Stimulated activated CD4-positive, alpha-beta T cell treated with anti-CD3 and anti-CD28 coated beads, Interleukin-2, amount 100 ng/mL, for 24 hours (primary cell): ENCODE results near the gene SLC25A31.

Experiments
- DNase-seq, 2 donors: peaks; one replicate each; pipeline ENCODE4 v3.0.0-alpha.2; 2020

Gene SLC25A31

DNA sequence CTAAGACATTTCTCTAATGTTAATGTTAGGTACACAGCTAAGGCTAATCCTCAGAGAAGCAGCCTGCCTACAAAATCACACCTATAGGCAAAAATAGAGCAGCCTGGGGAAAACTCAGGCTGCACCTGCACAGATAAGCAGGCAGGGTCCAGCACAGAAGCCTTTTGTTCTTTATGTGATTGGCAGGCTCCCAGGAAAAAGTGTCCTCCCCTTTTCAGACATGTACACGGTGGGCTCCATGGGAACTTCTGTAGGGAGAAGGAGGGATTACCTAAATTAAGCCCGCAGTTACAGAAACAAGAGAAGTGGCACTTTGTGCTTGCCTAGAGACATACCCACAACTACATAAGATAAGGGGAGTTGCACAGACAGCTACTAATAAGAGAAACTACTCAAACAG is 47.9 kb downstream of the SLC25A31 start:
- no peak for DNase-seq

- DNase-seq, result no peak
These were observed 50.4 kb downstream of the SLC25A31 start for GRCh38 chr4:127780598-127780997.

GRCh38 chr4:127781300-127782024 is 51.3 kb downstream of the SLC25A31 start:
- DNase-seq, result no peak

DNA sequence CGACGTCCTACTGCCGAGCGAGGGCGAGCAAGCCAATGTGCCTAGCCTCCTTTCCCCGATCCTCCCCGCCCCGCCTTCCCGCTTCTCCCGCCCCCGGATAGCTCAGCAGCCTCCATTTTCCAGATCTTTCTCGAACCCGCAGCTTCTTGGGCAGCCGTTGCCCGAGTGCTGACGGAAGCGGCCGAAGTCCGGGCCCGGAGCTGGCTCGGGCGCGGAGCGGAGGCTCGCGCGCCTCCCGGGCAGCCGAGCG is 51.8 kb downstream of the SLC25A31 start:
- peak in 1 of 2 donors; percentile 51 for DNase-seq

DNA sequence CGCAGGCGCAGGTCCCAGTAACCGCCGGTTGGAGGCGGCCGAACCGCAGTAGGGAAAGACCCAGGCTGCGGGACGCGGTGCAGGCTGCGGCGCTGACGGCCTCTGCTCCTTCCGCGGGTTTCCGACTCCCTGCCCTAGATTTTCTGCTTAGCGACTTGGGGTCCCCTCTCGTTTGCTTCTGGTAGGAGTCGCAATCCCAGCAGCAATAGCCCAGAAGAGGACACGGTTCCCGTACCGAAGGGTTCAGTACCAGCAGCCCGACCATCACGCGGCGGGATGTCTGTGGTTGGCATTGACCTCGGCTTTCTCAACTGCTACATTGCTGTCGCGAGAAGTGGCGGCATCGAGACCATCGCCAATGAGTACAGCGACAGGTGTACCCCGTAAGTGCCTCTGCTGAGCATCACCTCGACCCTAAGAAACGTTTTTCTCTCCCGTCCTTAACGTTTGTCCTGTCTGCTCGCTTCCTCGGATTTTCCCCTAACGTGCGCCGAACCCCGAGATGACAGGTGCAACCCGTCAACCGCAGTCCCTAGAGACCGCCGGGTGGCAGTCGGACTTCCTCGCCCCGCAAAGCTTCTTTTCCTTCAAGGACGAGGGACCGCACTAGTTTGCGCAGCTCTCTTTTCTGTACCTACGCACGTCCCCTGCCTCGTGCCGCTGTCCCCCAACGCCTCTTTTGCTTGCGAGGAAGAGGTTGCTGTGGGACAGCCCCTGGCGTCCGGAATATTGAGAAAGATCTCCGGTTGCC is 52.2 kb downstream of the SLC25A31 start, which contains the start of gene HSPA4L:
Gene HSPA4L, plus strand, starts transcription at position 48 of the 751 bp plus-strand sequence. Its CDS starts 229 bp downstream, at position 277.
- DNase-seq, result peak; percentile 19 to 74

GRCh38 chr4:127783026-127783769 is 53.0 kb downstream of the SLC25A31 start:
- DNase-seq, result peak in 1 of 2 donors; percentile 18

GRCh38 chr4:127783955-127784770 is 54.0 kb downstream of the SLC25A31 start:
- DNase-seq, result no peak

- no peak for DNase-seq
These were observed 58.3 kb downstream of the SLC25A31 start for GRCh38 chr4:127788517-127788916.

DNA sequence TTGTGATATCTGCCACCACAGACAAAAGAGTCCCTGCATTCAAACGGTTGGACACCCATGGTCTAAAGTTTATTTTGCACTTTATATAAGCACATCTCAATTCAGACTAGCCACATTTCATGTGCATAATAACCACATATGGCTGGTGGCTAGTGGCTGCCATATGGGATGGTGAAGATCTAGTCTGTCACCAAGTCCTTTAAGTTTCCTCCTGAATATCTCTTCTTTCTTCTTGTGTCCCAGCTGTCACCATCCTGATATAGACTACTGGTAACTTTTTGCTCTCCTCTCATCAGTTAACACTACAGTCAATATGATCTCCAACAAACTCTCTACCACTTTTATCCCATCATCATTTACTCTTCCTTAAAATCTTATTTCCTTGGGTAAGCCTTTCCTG is 61.2 kb downstream of the SLC25A31 start:
- no peak for DNase-seq

GRCh38 chr4:127793528-127793927 is 63.3 kb downstream of the SLC25A31 start:
- DNase-seq, result no peak

DNA sequence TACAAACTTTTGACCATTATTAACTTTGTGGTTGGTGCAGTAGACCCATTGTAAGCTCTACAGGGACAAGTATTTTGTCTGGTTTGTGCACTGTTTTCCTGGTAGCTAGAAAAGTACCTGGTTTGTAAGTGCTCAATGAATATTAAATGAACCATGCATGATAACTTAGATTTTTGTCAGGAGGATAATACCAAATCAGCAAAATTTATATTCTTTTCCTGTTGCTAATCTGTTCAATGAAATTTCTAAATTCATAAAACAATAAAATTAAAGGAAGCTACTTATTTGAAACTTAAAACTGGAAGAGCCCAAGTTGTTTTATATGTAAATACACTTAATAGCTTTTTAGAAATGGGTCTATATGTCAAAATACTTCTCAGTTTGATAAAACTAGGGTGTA is 69.5 kb downstream of the SLC25A31 start:
- DNase-seq, result no peak

GRCh38 chr4:127809173-127809800 is 79.1 kb downstream of the SLC25A31 start:
- DNase-seq, result no peak

GRCh38 chr4:127810551-127810950 is 80.4 kb downstream of the SLC25A31 start:
- DNase-seq, result no peak

- no peak for DNase-seq
These were observed 92.2 kb downstream of the SLC25A31 start for GRCh38 chr4:127822430-127822829.
